Nephron progenitor cell (in vitro differentiated cells): ENCODE results near the gene MED15.

ENCODE experiments used
- DNase-seq: peaks from one replicate; pipeline ENCODE4 v3.0.0; 2021
- H3K27ac Mint-ChIP-seq: 2 replicates; pipeline ENCODE4 v1.8.0; 2021; ENCODE audit warnings: mild to moderate bottlenecking, moderate library complexity, mixed read lengths
- H3K27me3 Mint-ChIP-seq: 2 replicates; pipeline ENCODE4 v1.8.0; 2021; ENCODE audit warnings: mild to moderate bottlenecking, low read depth, mixed read lengths; ENCODE audit not compliant: poor library complexity
- H3K36me3 Mint-ChIP-seq: 2 replicates; pipeline ENCODE4 v1.8.0; 2021; ENCODE audit warnings: low read depth, mixed read lengths
- H3K4me1 Mint-ChIP-seq: 2 replicates; pipeline ENCODE4 v1.8.0; 2021; ENCODE audit warnings: mixed read lengths
- H3K4me3 Mint-ChIP-seq: 2 replicates; pipeline ENCODE4 v1.8.0; 2021; ENCODE audit warnings: mild to moderate bottlenecking, moderate library complexity, mixed read lengths
- H3K9me3 Mint-ChIP-seq: 2 replicates; pipeline ENCODE4 v1.8.0; 2021; ENCODE audit warnings: mild to moderate bottlenecking, moderate library complexity, mixed read lengths
- CTCF ChIP-seq: fragments of 200-600 bp; sonication (generic); IDR thresholded peaks from 2 replicates; pipeline ENCODE4 v1.5.0; 2021; ENCODE audit warnings: antibody characterized with exemption

The MED15 gene

GRCh38 chr22:20522134-20523004, 15.0 kb downstream of the MED15 start:
- H3K27ac Mint-ChIP-seq: peak overlapping the region; percentile 26
- DNase-seq: no peak
- no peaks in the 10 kb centered on the region for H3K9me3 Mint-ChIP-seq
- H3K36me3 Mint-ChIP-seq: peaks cover 31% of the 10 kb centered on the region
- no peak overlapping the region for H3K4me3 Mint-ChIP-seq
- no peaks in the 10 kb centered on the region for H3K27me3 Mint-ChIP-seq
- H3K4me1 Mint-ChIP-seq: peaks cover 54% of the 10 kb centered on the region
- no peak for TF ChIP-seq CTCF

DNA sequence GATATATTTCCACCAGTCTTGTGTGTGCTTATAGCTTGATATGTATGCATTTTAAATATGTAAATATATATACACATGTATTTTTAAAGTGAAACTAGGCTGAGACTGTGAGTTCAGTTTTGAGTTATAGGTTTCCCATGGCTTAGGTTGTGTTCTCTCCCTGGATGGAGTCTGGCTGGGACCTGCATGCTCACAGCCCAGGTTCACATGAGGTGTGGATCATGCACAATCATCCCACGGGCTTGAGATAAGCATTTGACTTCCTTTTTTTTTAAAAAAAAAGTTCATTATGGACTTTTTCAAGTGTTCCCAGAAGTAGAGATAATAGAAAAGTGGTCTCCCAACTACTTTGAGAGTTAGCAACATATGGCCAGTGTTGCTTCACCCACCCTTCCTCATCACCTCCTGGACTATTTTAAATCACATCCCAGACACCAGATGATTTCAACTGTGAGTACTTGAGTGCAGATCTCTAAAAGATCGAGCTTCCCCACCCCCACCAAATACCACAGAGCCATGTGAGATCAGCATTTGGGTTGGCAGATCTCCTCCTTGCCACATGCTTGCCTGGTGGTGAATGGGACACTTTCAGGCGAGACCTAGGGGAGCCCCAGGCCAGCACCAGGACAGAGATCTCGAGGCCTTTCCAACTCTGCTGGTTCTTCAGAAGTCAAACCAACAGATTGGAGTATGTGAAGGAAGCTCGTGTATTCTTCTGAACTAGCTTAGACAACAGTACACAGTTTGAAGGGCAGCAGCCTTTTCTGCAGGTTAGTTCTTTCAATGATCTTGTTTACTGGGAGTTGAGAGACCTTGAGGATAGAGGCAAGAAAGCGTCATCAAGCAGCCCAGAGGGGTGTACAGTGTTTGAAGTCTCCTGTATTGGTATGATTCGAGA, 15.9 kb downstream of the MED15 start:
- Mint-ChIP-seq H3K36me3 (peaks cover 37% of the 10 kb centered on the region), H3K4me1 (peaks cover 50% of the 10 kb centered on the region), H3K9me3 (peaks cover 6% of the 10 kb centered on the region), H3K27me3 (no peaks in the 10 kb centered on the region), H3K27ac (peak overlapping the region; percentile 74), H3K4me3 (no peak overlapping the region)
- TF ChIP-seq CTCF: no peak
- no peak for DNase-seq

DNA sequence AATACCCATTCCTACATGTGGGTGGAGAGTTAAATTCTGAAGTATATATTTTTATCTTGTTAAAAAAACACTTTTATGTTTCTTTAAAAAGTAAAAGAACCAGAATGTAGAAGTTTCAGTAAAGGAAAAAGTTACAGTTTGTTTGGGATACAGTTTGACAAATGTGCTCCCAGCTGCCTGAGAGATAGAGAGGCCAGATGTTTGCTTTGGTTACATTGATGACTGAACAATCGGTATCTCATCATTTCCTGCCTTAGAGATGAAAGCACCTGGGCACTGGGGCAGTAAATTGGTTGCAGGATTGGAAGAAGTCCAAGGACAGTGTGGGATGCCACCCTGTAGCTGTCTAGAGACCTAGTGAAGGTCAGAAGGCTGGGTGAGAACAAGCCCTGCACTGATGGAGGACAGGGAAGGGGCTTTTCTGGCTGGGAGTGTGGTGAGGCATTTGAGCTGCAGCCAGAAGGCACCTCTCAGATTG, 16.6 kb downstream of the MED15 start:
- Mint-ChIP-seq H3K9me3 (peaks cover 6% of the 10 kb centered on the region), H3K4me1 (peaks cover 50% of the 10 kb centered on the region), H3K36me3 (peaks cover 42% of the 10 kb centered on the region), H3K27ac (peak overlapping the region; percentile 74), H3K4me3 (no peak overlapping the region), H3K27me3 (no peaks in the 10 kb centered on the region)
- no peak for DNase-seq
- no peak for TF ChIP-seq CTCF

- no peaks in the 10 kb centered on the region for H3K27me3 Mint-ChIP-seq
- DNase-seq: no peak
- no peak for TF ChIP-seq CTCF
- peaks cover 38% of the 10 kb centered on the region for H3K36me3 Mint-ChIP-seq
- H3K4me3 Mint-ChIP-seq: no peak overlapping the region
- peak overlapping the region; percentile 78 for H3K27ac Mint-ChIP-seq
- peaks cover 44% of the 10 kb centered on the region for H3K4me1 Mint-ChIP-seq
- peaks cover 6% of the 10 kb centered on the region for H3K9me3 Mint-ChIP-seq
Observed at GRCh38 chr22:20525048-20525447, 17.6 kb downstream of the MED15 start.

DNA sequence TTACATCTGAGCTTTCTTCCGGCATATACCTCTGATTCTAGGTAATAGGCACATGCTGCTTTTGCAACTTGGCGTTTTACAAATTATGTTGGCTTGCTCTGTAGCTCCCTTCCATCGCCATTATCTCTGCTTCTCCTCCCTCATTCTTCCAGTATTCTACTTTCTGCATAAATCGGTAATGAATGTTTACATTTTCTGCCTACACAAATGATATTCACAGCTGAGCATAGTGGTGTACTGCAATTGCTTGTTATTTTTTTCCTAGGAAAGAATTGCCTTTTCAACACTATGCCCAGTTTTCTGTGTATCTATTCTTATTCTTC, 18.9 kb downstream of the MED15 start:
- peaks cover 50% of the 10 kb centered on the region for H3K4me1 Mint-ChIP-seq

More for the DNA sequence above, 18.9 kb downstream of the MED15 start:
- TF ChIP-seq CTCF: no peak
- Mint-ChIP-seq H3K27ac (no peak overlapping the region), H3K4me3 (no peak overlapping the region), H3K9me3 (peaks cover 6% of the 10 kb centered on the region), H3K27me3 (no peaks in the 10 kb centered on the region), H3K36me3 (peaks cover 30% of the 10 kb centered on the region)
- no peak for DNase-seq
